Fibroblast of the aortic adventitia (primary cell): ENCODE results near the gene ARMC9. TPM values are rescaled to one million over a fixed set of nuclear protein-coding genes. Genes with fewer than 3 reads are reported as not detected.

ENCODE experiments used
- DNase-seq: peaks from one replicate; pipeline ENCODE4 v3.0.0-alpha.2; 2010; ENCODE audit warnings: low read depth
- H3K4me3 ChIP-seq: 2 replicates; pipeline ENCODE4 v1.5.1; 2011; ENCODE audit warnings: low read depth, mild to moderate bottlenecking, control low read depth, low read length, moderate library complexity
- CTCF ChIP-seq: IDR thresholded peaks from 2 replicates; pipeline ENCODE4 v1.5.1; 2011; ENCODE audit warnings: mild to moderate bottlenecking, low read length, control low read depth, inconsistent platforms; ENCODE audit not compliant: insufficient read depth
- total RNA-seq: library from RNA; depleted of rRNA; stranded (reverse); fragments of >200 nt; gene quantifications from 2 replicates; pipeline ENCODE4 v1.2.3, GENCODE V29; 2012; ENCODE audit warnings: low replicate concordance

Gene ARMC9
- total RNA-seq, 1 donor: 94.4 TPM

GRCh38 chr2:231263118-231263831, 64.8 kb downstream of the ARMC9 start:
- no peak for DNase-seq
- no peak overlapping the region for H3K4me3 ChIP-seq
- TF ChIP-seq CTCF: no peak

GRCh38 chr2:231270221-231271114, 72.0 kb downstream of the ARMC9 start:
- no peak for DNase-seq
- no peak overlapping the region for H3K4me3 ChIP-seq
- no peak for TF ChIP-seq CTCF

GRCh38 chr2:231272991-231273390, 74.6 kb downstream of the ARMC9 start:
- no peak overlapping the region for H3K4me3 ChIP-seq
- TF ChIP-seq CTCF: no peak
- DNase-seq: no peak

GRCh38 chr2:231276987-231277386, 78.6 kb downstream of the ARMC9 start:
- DNase-seq: no peak
- no peak for TF ChIP-seq CTCF
- no peak overlapping the region for H3K4me3 ChIP-seq

GRCh38 chr2:231277962-231278361, 79.5 kb downstream of the ARMC9 start:
- H3K4me3 ChIP-seq: no peak overlapping the region
- no peak for TF ChIP-seq CTCF
- DNase-seq: no peak

- DNase-seq: no peak
- no peak overlapping the region for H3K4me3 ChIP-seq
- no peak for TF ChIP-seq CTCF
Measured at GRCh38 chr2:231278868-231279267, 80.4 kb downstream of the ARMC9 start.
